ENCODE measurements around the gene AP2S1. TPM values are rescaled to one million over a fixed set of nuclear protein-coding genes. Genes with fewer than 3 reads are reported as not detected.

The AP2S1 gene
- total and polyA plus RNA-seq, 2 donors from 2014 or later: 105 to 226 TPM

- H3K27me3 ChIP-seq (ENCODE audit: control insufficient read depth, insufficient read depth, low read length): no peaks in the 10 kb centered on the region
- no peak overlapping the region for H3K27ac ChIP-seq (ENCODE audit: low read depth in 2 of 2, low read length in 2 of 2)
- H3K9ac ChIP-seq (ENCODE audit: low read length in 3 of 3): no peak overlapping the region
- no peak for FAIRE-seq
- no peaks in the 10 kb centered on the region for H3K9me3 ChIP-seq (ENCODE audit: control insufficient read depth in 2 of 3, insufficient read depth in 1 of 3, low read length in 3 of 3)
- no peaks in the 10 kb centered on the region for H3K36me3 ChIP-seq (ENCODE audit: control insufficient read depth in 2 of 3, insufficient read depth in 3 of 3, low read length in 3 of 3)
- intact Hi-C loops (cut with DNase I): no loop called here
- H3K4me3 ChIP-seq (ENCODE audit: low read length in 3 of 3): no peak overlapping the region
- H3K4me1 ChIP-seq (ENCODE audit: control insufficient read depth in 2 of 3, insufficient read depth in 2 of 3, low read depth in 1 of 3, low read length in 3 of 3): peaks cover 3 to 25% (median 16%) of the 10 kb centered on the region in 3 donors
- TF ChIP-seq, protein P1, sequence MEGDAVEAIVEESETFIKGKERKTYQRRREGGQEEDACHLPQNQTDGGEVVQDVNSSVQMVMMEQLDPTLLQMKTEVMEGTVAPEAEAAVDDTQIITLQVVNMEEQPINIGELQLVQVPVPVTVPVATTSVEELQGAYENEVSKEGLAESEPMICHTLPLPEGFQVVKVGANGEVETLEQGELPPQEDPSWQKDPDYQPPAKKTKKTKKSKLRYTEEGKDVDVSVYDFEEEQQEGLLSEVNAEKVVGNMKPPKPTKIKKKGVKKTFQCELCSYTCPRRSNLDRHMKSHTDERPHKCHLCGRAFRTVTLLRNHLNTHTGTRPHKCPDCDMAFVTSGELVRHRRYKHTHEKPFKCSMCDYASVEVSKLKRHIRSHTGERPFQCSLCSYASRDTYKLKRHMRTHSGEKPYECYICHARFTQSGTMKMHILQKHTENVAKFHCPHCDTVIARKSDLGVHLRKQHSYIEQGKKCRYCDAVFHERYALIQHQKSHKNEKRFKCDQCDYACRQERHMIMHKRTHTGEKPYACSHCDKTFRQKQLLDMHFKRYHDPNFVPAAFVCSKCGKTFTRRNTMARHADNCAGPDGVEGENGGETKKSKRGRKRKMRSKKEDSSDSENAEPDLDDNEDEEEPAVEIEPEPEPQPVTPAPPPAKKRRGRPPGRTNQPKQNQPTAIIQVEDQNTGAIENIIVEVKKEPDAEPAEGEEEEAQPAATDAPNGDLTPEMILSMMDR (IDR thresholded peaks at IDR 0.05; ENCODE audit: borderline replicate concordance, extremely low read depth, insufficient read depth): no peak
- DNase-seq: no peak
Measured at GRCh38 chr19:46788968-46789338, 61.7 kb downstream of the AP2S1 start.

DNA sequence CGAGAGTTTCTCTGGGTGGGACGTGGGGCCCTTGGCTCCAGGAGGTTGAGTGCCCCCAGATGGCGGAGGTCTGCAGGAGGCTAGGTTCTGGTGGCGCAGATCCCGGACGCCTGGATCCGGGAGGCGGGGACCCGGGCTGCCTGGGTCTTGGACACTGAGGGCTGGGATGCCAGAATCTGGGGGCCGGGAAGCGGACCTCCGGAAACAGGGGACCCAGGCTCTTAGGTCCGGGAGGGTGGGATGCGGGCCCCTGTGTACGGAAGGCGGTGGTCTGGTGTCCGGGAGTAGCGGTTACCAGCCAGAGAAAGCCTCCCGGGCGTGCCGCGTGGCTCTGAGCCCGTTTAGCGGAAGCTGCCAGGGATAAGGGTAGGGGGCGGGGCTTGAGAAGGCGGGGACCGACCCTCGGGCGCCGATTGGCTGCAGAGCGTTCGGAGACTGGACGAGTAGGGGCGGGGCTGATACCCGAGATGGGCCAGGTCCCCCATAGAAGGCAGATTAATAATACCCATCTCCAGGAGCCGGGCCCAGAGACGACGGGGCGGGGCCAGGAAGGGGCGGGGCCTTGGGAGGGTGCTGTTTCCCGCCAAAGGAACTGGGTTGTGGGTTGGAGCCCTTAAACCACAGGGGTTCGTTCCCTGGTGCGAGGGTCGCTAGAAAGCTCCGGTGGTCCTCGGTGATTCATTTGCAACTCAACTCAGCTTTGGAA is 62.2 kb downstream of the AP2S1 start, which contains the start of gene SLC1A5:
SLC1A5 (minus strand) TSS at position 333 of the 706 bp plus-strand sequence. CDS start 629 bp downstream, outside the sequence.
- H3K4me1 ChIP-seq (ENCODE audit: control insufficient read depth in 2 of 3, insufficient read depth in 2 of 3, low read depth in 1 of 3, low read length in 3 of 3): peaks cover 3 to 28% (median 21%) of the 10 kb centered on the region in 3 donors

More for the DNA sequence above, 62.2 kb downstream of the AP2S1 start, which contains the start of gene SLC1A5:
- TF ChIP-seq, protein P1 (IDR thresholded peaks at IDR 0.05; ENCODE audit: borderline replicate concordance, extremely low read depth, insufficient read depth): no peak
- Histone ChIP-seq H3K9ac (ENCODE audit: low read length in 3 of 3) (peak within 1 kb of the TSS; percentile 13 to 88 (median 77)), H3K27ac (ENCODE audit: low read depth in 2 of 2, low read length in 2 of 2) (peak within 1 kb of the TSS; percentile 88 to 90), H3K9me3 (ENCODE audit: control insufficient read depth in 2 of 3, insufficient read depth in 1 of 3, low read length in 3 of 3) (no peaks in the 10 kb centered on the region), H3K36me3 (ENCODE audit: control insufficient read depth in 2 of 3, insufficient read depth in 3 of 3, low read length in 3 of 3) (no peaks in the 10 kb centered on the region), H3K4me3 (ENCODE audit: low read length in 3 of 3) (peak within 1 kb of the TSS; percentile 59 to 72 (median 61)), H3K27me3 (ENCODE audit: control insufficient read depth, insufficient read depth, low read length) (no peaks in the 10 kb centered on the region)
- DNase-seq (peak; percentile 96 to 99 (median 97)), FAIRE-seq (no peak)
- intact Hi-C loops (cut with DNase I): no loop called here

Other genes starting within 250 kb of the AP2S1 start
- 217 TPM for gene CALM3, start 249.5 kb downstream of the AP2S1 start, total RNA-seq
- 350 TPM for gene CALM3, start 249.5 kb downstream of the AP2S1 start, polyA plus RNA-seq (ENCODE audit: insufficient read depth, low read depth, low replicate concordance)
- 10.1 TPM for gene PTGIR, start 225.8 kb downstream of the AP2S1 start, total RNA-seq
- 7.5 TPM for gene PTGIR, start 225.8 kb downstream of the AP2S1 start, polyA plus RNA-seq (ENCODE audit: insufficient read depth, low read depth, low replicate concordance)
- not detected for gene GNG8, start 214.6 kb downstream of the AP2S1 start, total RNA-seq
- not detected for gene GNG8, start 214.6 kb downstream of the AP2S1 start, polyA plus RNA-seq (ENCODE audit: insufficient read depth, low read depth, low replicate concordance)
- gene DACT3, start 189.7 kb downstream of the AP2S1 start, total RNA-seq: 10.4 TPM
- gene DACT3, start 189.7 kb downstream of the AP2S1 start, polyA plus RNA-seq (ENCODE audit: insufficient read depth, low read depth, low replicate concordance): 5.4 TPM
- gene PRKD2, start 133.7 kb downstream of the AP2S1 start, total RNA-seq: 69.8 TPM
- gene PRKD2, start 133.7 kb downstream of the AP2S1 start, polyA plus RNA-seq (ENCODE audit: insufficient read depth, low read depth, low replicate concordance): 26.7 TPM
- 20.5 TPM for gene FKRP, start 104.8 kb downstream of the AP2S1 start, total RNA-seq
- gene FKRP, start 104.8 kb downstream of the AP2S1 start, polyA plus RNA-seq (ENCODE audit: insufficient read depth, low read depth, low replicate concordance): 11.8 TPM
- 74.9 TPM for gene STRN4, start 104.4 kb downstream of the AP2S1 start, total RNA-seq
- gene STRN4, start 104.4 kb downstream of the AP2S1 start, polyA plus RNA-seq (ENCODE audit: insufficient read depth, low read depth, low replicate concordance): 31.5 TPM
- 93.9 TPM for gene SLC1A5, start 62.3 kb downstream of the AP2S1 start, total RNA-seq
- gene SLC1A5, start 62.3 kb downstream of the AP2S1 start, polyA plus RNA-seq (ENCODE audit: insufficient read depth, low read depth, low replicate concordance): 42.1 TPM
- 53.6 TPM for gene ARHGAP35, start 10.2 kb upstream of the AP2S1 start, total RNA-seq
- 14.0 TPM for gene ARHGAP35, start 10.2 kb upstream of the AP2S1 start, polyA plus RNA-seq (ENCODE audit: insufficient read depth, low read depth, low replicate concordance)
- gene NPAS1, start 169.0 kb upstream of the AP2S1 start, total RNA-seq: 0.38 TPM
- gene NPAS1, start 169.0 kb upstream of the AP2S1 start, polyA plus RNA-seq (ENCODE audit: insufficient read depth, low read depth, low replicate concordance): 1.7 TPM
- gene TMEM160, start 197.8 kb upstream of the AP2S1 start, total RNA-seq: 34.1 TPM
- 57.9 TPM for gene TMEM160, start 197.8 kb upstream of the AP2S1 start, polyA plus RNA-seq (ENCODE audit: insufficient read depth, low read depth, low replicate concordance)

Data from kidney (tissue), 14 donors.